Natural killer cell treated with Interleukin-12 subunit alpha and Interleukin-12 subunit beta and Interleukin-15 and Interleukin-18, amount 100 ng/mL, for 72 hours (primary cell): Measurements from ENCODE around the gene RHOA. TPM values are rescaled to one million over a fixed set of nuclear protein-coding genes. Genes with fewer than 3 reads are reported as not detected.
A peak's percentile ranks its signal among the peaks of the same experiment; 100 is the strongest.
"Not testable (repeated sequence)": the region's sequence is repeated elsewhere in the genome, so short reads cannot be mapped to it uniquely, and the experiment has no call there.

Source experiments
- ATAC-seq, 2 donors: fragments of 150-1000 bp; cut with Tn5 transposase in 1 of 2; sonication (Bioruptor Pico), chemical (Tn5 transposase) in 1 of 2; 2 replicates each; pipeline ENCODE4 v1.10.0; 2021
- DNase-seq: peaks from one replicate; pipeline ENCODE4 v3.0.0; 2022; ENCODE audit warnings: low spot score
- H3K27ac Mint-ChIP-seq, 2 donors: 1 replicate in 1 of 2; 2 replicates in 1 of 2; pipeline ENCODE4 v1.8.0; 2022; ENCODE audit warnings: mixed read lengths in 2 of 2, mild to moderate bottlenecking in 1 of 2, moderate library complexity in 1 of 2
- H3K27me3 Mint-ChIP-seq, 2 donors: 1 replicate in 1 of 2; 2 replicates in 1 of 2; pipeline ENCODE4 v1.8.0; 2022; ENCODE audit warnings: mixed read lengths in 2 of 2
- H3K36me3 Mint-ChIP-seq: one replicate; pipeline ENCODE4 v1.8.0; 2022; ENCODE audit warnings: mixed read lengths
- H3K4me1 Mint-ChIP-seq, 2 donors: 1 replicate in 1 of 2; 2 replicates in 1 of 2; pipeline ENCODE4 v1.8.0; 2022; ENCODE audit warnings: low read depth in 2 of 2, mixed read lengths in 2 of 2, mild to moderate bottlenecking in 1 of 2
- H3K4me3 Mint-ChIP-seq: one replicate; pipeline ENCODE4 v1.8.0; 2022; ENCODE audit warnings: mixed read lengths
- H3K9me3 Mint-ChIP-seq: 2 replicates; pipeline ENCODE4 v1.8.0; 2022; ENCODE audit warnings: mixed read lengths
- total RNA-seq, 2 donors: library from RNA; stranded (reverse); gene quantifications; one replicate each; pipeline ENCODE4 v1.2.3, GENCODE V29; 2022

The RHOA gene
- total RNA-seq, 2 donors from 2014 or later, result 436 to 448 TPM

- H3K36me3 Mint-ChIP-seq, result peaks cover 16% of the 10 kb centered on the region
- peak overlapping the region; percentile 28 to 39 for H3K27ac Mint-ChIP-seq
- peak in 1 of 2 donors; percentile 53 for ATAC-seq
- H3K9me3 Mint-ChIP-seq, result no peaks in the 10 kb centered on the region
- no peak for DNase-seq
- no peaks in the 10 kb centered on the region for H3K27me3 Mint-ChIP-seq
- H3K4me3 Mint-ChIP-seq, result peak overlapping the region; percentile 2
- H3K4me1 Mint-ChIP-seq, result peaks cover 30 to 35% of the 10 kb centered on the region in 2 donors
Observed at GRCh38 chr3:49370585-49371290, 41.0 kb downstream of the RHOA start.

- Mint-ChIP-seq H3K9me3 (no peaks in the 10 kb centered on the region), H3K4me1 (peaks cover 7 to 8% of the 10 kb centered on the region in 2 donors), H3K27me3 (no peaks in the 10 kb centered on the region), H3K4me3 (no peak overlapping the region), H3K36me3 (peaks cover 4% of the 10 kb centered on the region), H3K27ac (peak overlapping the region in 1 of 2 donors; percentile 76)
- no peak for DNase-seq
- ATAC-seq, result no peak
Observed at GRCh38 chr3:49362561-49362960, 49.2 kb downstream of the RHOA start.

GRCh38 chr3:49359623-49360022 is 52.2 kb downstream of the RHOA start:
- Mint-ChIP-seq H3K27ac (peak overlapping the region; percentile 89 to 92), H3K36me3 (peaks cover 4% of the 10 kb centered on the region)
- DNase-seq, result no peak

GRCh38 chr3:49358884-49359225 is 52.9 kb downstream of the RHOA start:
- H3K4me3 Mint-ChIP-seq, result peak overlapping the region; percentile 96
- DNase-seq (no peak), ATAC-seq (no peak)
- H3K36me3 Mint-ChIP-seq, result peaks cover 4% of the 10 kb centered on the region
- peak overlapping the region; percentile 89 to 92 for H3K27ac Mint-ChIP-seq
- H3K9me3 Mint-ChIP-seq, result no peaks in the 10 kb centered on the region
- H3K4me1 Mint-ChIP-seq, result peaks cover 14 to 17% of the 10 kb centered on the region in 2 donors
- H3K27me3 Mint-ChIP-seq, result no peaks in the 10 kb centered on the region

More at GRCh38 chr3:49359623-49360022, 52.2 kb downstream of the RHOA start:
- peaks cover 14% of the 10 kb centered on the region in 2 donors for H3K4me1 Mint-ChIP-seq
- no peak for ATAC-seq
- no peaks in the 10 kb centered on the region for H3K9me3 Mint-ChIP-seq
- no peaks in the 10 kb centered on the region for H3K27me3 Mint-ChIP-seq
- peak overlapping the region; percentile 96 for H3K4me3 Mint-ChIP-seq

- peak; percentile 90 for DNase-seq
- Mint-ChIP-seq H3K27ac (peak within 1 kb of the TSS; percentile 89 to 92), H3K27me3 (no peaks in the 10 kb centered on the region), H3K4me3 (peak within 1 kb of the TSS; percentile 96), H3K36me3 (peaks cover 4% of the 10 kb centered on the region), H3K4me1 (peaks cover 15 to 17% of the 10 kb centered on the region in 2 donors), H3K9me3 (no peaks in the 10 kb centered on the region)
- peak; percentile 95 to 96 for ATAC-seq
Observed at GRCh38 chr3:49358217-49358883, 53.4 kb downstream of the RHOA start, which contains the start of gene GPX1. TSS of gene GPX1 (minus strand) at chr3:49358353. CDS start at chr3:49358278, 75 bp downstream.

GRCh38 chr3:49357443-49358216 is 54.1 kb downstream of the RHOA start:
- H3K27me3 Mint-ChIP-seq, H3K9me3 Mint-ChIP-seq, H3K36me3 Mint-ChIP-seq: not testable (repeated sequence)
- Mint-ChIP-seq H3K4me1 (peaks cover 17 to 21% of the 10 kb centered on the region in 2 donors), H3K27ac (peak overlapping the region; percentile 89 to 92), H3K4me3 (peak overlapping the region; percentile 96)
- ATAC-seq (peak; percentile 60 to 66), DNase-seq (peak; percentile 63)

- not testable (repeated sequence) for H3K36me3 Mint-ChIP-seq, H3K9me3 Mint-ChIP-seq, ATAC-seq, H3K27me3 Mint-ChIP-seq, DNase-seq
- peak overlapping the region; percentile 96 for H3K4me3 Mint-ChIP-seq
- H3K27ac Mint-ChIP-seq, result peak overlapping the region; percentile 89 to 92
- peaks cover 17 to 21% of the 10 kb centered on the region in 2 donors for H3K4me1 Mint-ChIP-seq
Observed at GRCh38 chr3:49357095-49357442, 54.7 kb downstream of the RHOA start.

- DNase-seq (no peak), ATAC-seq (no peak)
- H3K27me3 Mint-ChIP-seq, result no peaks in the 10 kb centered on the region
- H3K27ac Mint-ChIP-seq, result peak overlapping the region in 1 of 2 donors; percentile 52
- H3K9me3 Mint-ChIP-seq, result no peaks in the 10 kb centered on the region
- peaks cover 18 to 29% of the 10 kb centered on the region in 2 donors for H3K4me1 Mint-ChIP-seq
- H3K4me3 Mint-ChIP-seq, result no peak overlapping the region
- no peaks in the 10 kb centered on the region for H3K36me3 Mint-ChIP-seq
Observed at GRCh38 chr3:49352890-49353421, 58.8 kb downstream of the RHOA start.

- ATAC-seq, result peak in 1 of 2 donors; percentile 34
- Mint-ChIP-seq H3K9me3 (no peaks in the 10 kb centered on the region), H3K27me3 (no peaks in the 10 kb centered on the region)
Observed at GRCh38 chr3:49352281-49352680, 59.5 kb downstream of the RHOA start.

GRCh38 chr3:49351521-49352011 is 60.2 kb downstream of the RHOA start:
- DNase-seq, result no peak
- peak in 1 of 2 donors; percentile 24 for ATAC-seq
- H3K27me3 Mint-ChIP-seq, result no peaks in the 10 kb centered on the region
- H3K4me1 Mint-ChIP-seq, result peaks cover 12 to 21% of the 10 kb centered on the region in 2 donors
- peak overlapping the region; percentile 30 for H3K4me3 Mint-ChIP-seq
- no peaks in the 10 kb centered on the region for H3K9me3 Mint-ChIP-seq
- no peaks in the 10 kb centered on the region for H3K36me3 Mint-ChIP-seq
- H3K27ac Mint-ChIP-seq, result peak overlapping the region; percentile 9 to 52

More at GRCh38 chr3:49352281-49352680, 59.5 kb downstream of the RHOA start:
- H3K27ac Mint-ChIP-seq, result peak overlapping the region; percentile 9 to 52
- peaks cover 14 to 25% of the 10 kb centered on the region in 2 donors for H3K4me1 Mint-ChIP-seq
- H3K4me3 Mint-ChIP-seq, result no peak overlapping the region
- DNase-seq, result no peak
- H3K36me3 Mint-ChIP-seq, result no peaks in the 10 kb centered on the region

GRCh38 chr3:49349348-49350114 is 62.2 kb downstream of the RHOA start:
- ATAC-seq, result no peak
- Mint-ChIP-seq H3K4me3 (no peak overlapping the region), H3K4me1 (peaks cover 7 to 20% of the 10 kb centered on the region in 2 donors), H3K27me3 (no peaks in the 10 kb centered on the region), H3K36me3 (no peaks in the 10 kb centered on the region), H3K27ac (no peak overlapping the region), H3K9me3 (no peaks in the 10 kb centered on the region)
- DNase-seq, result no peak

GRCh38 chr3:49348361-49348760 is 63.4 kb downstream of the RHOA start:
- H3K9me3 Mint-ChIP-seq, DNase-seq, H3K4me3 Mint-ChIP-seq, H3K36me3 Mint-ChIP-seq, H3K27ac Mint-ChIP-seq, H3K27me3 Mint-ChIP-seq, ATAC-seq: not testable (repeated sequence)
- peaks cover 4 to 20% of the 10 kb centered on the region in 2 donors for H3K4me1 Mint-ChIP-seq

GRCh38 chr3:49346797-49347251 is 65.0 kb downstream of the RHOA start:
- DNase-seq (no peak), ATAC-seq (no peak)
- Mint-ChIP-seq H3K4me3 (no peak overlapping the region), H3K4me1 (peaks cover 6 to 17% of the 10 kb centered on the region in 2 donors), H3K27ac (no peak overlapping the region), H3K9me3 (no peaks in the 10 kb centered on the region), H3K27me3 (no peaks in the 10 kb centered on the region), H3K36me3 (no peaks in the 10 kb centered on the region)
